Endometrial microvascular endothelial cells (primary cell): ENCODE measurements around the gene RELCH. TPM values are rescaled to one million over a fixed set of nuclear protein-coding genes. Genes with fewer than 3 reads are reported as not detected.

ENCODE experiments used
- in situ Hi-C: cut with HindIII; loops from 2 replicates; pipeline ENCODE4 v1.10.0; 2017; ENCODE audit warnings: low sequenced_read_pairs, low pct_unique_long_range_greater_than_20kb; ENCODE audit errors: inconsistent ontology term
- total RNA-seq: library from RNA; depleted of rRNA; stranded (reverse); fragments of >200 nt; gene quantifications from one replicate; pipeline ENCODE4 v1.2.3, GENCODE V29; 2015; ENCODE audit errors: inconsistent ontology term

Gene RELCH
- total RNA-seq, 1 donor from 2014 or later = 14.3 TPM

- in situ Hi-C loops = no loop called here
Measured at GRCh38 chr18:62239475-62239874, 52.4 kb downstream of the RELCH start.

- in situ Hi-C loops = no loop called here
Measured at GRCh38 chr18:62242955-62243354, 55.9 kb downstream of the RELCH start.

GRCh38 chr18:62245177-62245576 lies 58.1 kb downstream of the RELCH start:
- in situ Hi-C loops = no loop called here

- in situ Hi-C loops = no loop called here
Measured at GRCh38 chr18:62245699-62246098, 58.6 kb downstream of the RELCH start.

- in situ Hi-C loops = no loop called here
Measured at GRCh38 chr18:62248313-62248712, 61.3 kb downstream of the RELCH start.

- in situ Hi-C loops = no loop called here
Measured at GRCh38 chr18:62249478-62250097, 62.5 kb downstream of the RELCH start.

- in situ Hi-C loops = no loop called here
Measured at GRCh38 chr18:62250475-62250874, 63.4 kb downstream of the RELCH start.

GRCh38 chr18:62258093-62258492 lies 71.0 kb downstream of the RELCH start:
- in situ Hi-C loops = no loop called here

GRCh38 chr18:62258616-62259015 lies 71.6 kb downstream of the RELCH start:
- in situ Hi-C loops = no loop called here

- in situ Hi-C loops = no loop called here
Measured at GRCh38 chr18:62262061-62262460, 75.0 kb downstream of the RELCH start.

GRCh38 chr18:62264984-62265383 lies 77.9 kb downstream of the RELCH start:
- in situ Hi-C loops = no loop called here

- in situ Hi-C loops = no loop called here
Measured at GRCh38 chr18:62277045-62277444, 90.0 kb downstream of the RELCH start.

GRCh38 chr18:62279561-62279960 lies 92.5 kb downstream of the RELCH start:
- in situ Hi-C loops = no loop called here

GRCh38 chr18:62280058-62280457 lies 93.0 kb downstream of the RELCH start:
- in situ Hi-C loops = no loop called here

- in situ Hi-C loops = no loop called here
Measured at GRCh38 chr18:62280786-62281185, 93.7 kb downstream of the RELCH start.

GRCh38 chr18:62281684-62282083 lies 94.6 kb downstream of the RELCH start:
- in situ Hi-C loops = no loop called here

GRCh38 chr18:62282188-62282629 lies 95.2 kb downstream of the RELCH start:
- in situ Hi-C loops = no loop called here

- in situ Hi-C loops = no loop called here
Measured at GRCh38 chr18:62284637-62285036, 97.6 kb downstream of the RELCH start.

GRCh38 chr18:62285281-62285680 lies 98.2 kb downstream of the RELCH start:
- in situ Hi-C loops = no loop called here

GRCh38 chr18:62287781-62288664 lies 101.0 kb downstream of the RELCH start:
- in situ Hi-C loops = no loop called here
